ENCODE measurements around the gene FABP7. TPM values are rescaled to one million over a fixed set of nuclear protein-coding genes. Genes with fewer than 3 reads are reported as not detected.

The FABP7 gene
- total RNA-seq, 2 experiments from 2014 or later, result not detected

GRCh38 chr6:122801397-122801796, 21.9 kb downstream of the FABP7 start:
- DNase-seq, result no peak
- peaks cover 3% of the 10 kb centered on the region for H3K27me3 Mint-ChIP-seq (ENCODE audit: low read depth)
- intact Hi-C loops (cut with micrococcal nuclease), result no loop called here
- CTCF ChIA-PET, result interaction anchor here (0.7 to 0.9 kb wide), 2 partner anchors 12 to 80 kb away, joined by 3 read pairs; partner anchors contain the start of gene SMPDL3A
- no peak overlapping the region for H3K27ac Mint-ChIP-seq
- H3K4me3 Mint-ChIP-seq, result no peak overlapping the region
- H3K9me3 Mint-ChIP-seq, result no peaks in the 10 kb centered on the region
- no peaks in the 10 kb centered on the region for H3K36me3 Mint-ChIP-seq (ENCODE audit: low read depth)
- peaks cover 5% of the 10 kb centered on the region for H3K4me1 Mint-ChIP-seq (ENCODE audit: low read depth)

GRCh38 chr6:122803171-122803661, 23.7 kb downstream of the FABP7 start:
- Mint-ChIP-seq H3K4me3 (no peak overlapping the region), H3K9me3 (no peaks in the 10 kb centered on the region), H3K36me3 (ENCODE audit: low read depth) (no peaks in the 10 kb centered on the region), H3K27ac (no peak overlapping the region), H3K4me1 (ENCODE audit: low read depth) (no peaks in the 10 kb centered on the region), H3K27me3 (ENCODE audit: low read depth) (peaks cover 1% of the 10 kb centered on the region)
- intact Hi-C loops (cut with micrococcal nuclease), result no loop called here
- DNase-seq, result no peak
- CTCF ChIA-PET, result no interaction called here

- Mint-ChIP-seq H3K36me3 (ENCODE audit: low read depth) (no peaks in the 10 kb centered on the region), H3K4me3 (no peak overlapping the region), H3K27me3 (ENCODE audit: low read depth) (no peaks in the 10 kb centered on the region), H3K4me1 (ENCODE audit: low read depth) (no peaks in the 10 kb centered on the region), H3K9me3 (no peaks in the 10 kb centered on the region), H3K27ac (no peak overlapping the region)
- intact Hi-C loops (cut with micrococcal nuclease), result no loop called here
- no peak for DNase-seq
- CTCF ChIA-PET, result no interaction called here
These were observed 25.5 kb downstream of the FABP7 start for GRCh38 chr6:122804962-122805485.

GRCh38 chr6:122806291-122806690, 26.8 kb downstream of the FABP7 start:
- DNase-seq, result no peak
- Mint-ChIP-seq H3K4me3 (no peak overlapping the region), H3K27ac (no peak overlapping the region), H3K36me3 (ENCODE audit: low read depth) (no peaks in the 10 kb centered on the region), H3K4me1 (ENCODE audit: low read depth) (no peaks in the 10 kb centered on the region), H3K27me3 (ENCODE audit: low read depth) (no peaks in the 10 kb centered on the region), H3K9me3 (no peaks in the 10 kb centered on the region)
- CTCF ChIA-PET, result interaction anchor here (0.7 to 1.9 kb wide), 2 partner anchors 8 to 33 kb away, joined by 3 to 8 read pairs; no protein-coding TSS in a partner anchor
- intact Hi-C loops (cut with micrococcal nuclease), result no loop called here

GRCh38 chr6:122808121-122808885, 28.8 kb downstream of the FABP7 start:
- Mint-ChIP-seq H3K36me3 (ENCODE audit: low read depth) (no peaks in the 10 kb centered on the region), H3K4me3 (no peak overlapping the region), H3K27ac (no peak overlapping the region), H3K27me3 (ENCODE audit: low read depth) (no peaks in the 10 kb centered on the region), H3K4me1 (ENCODE audit: low read depth) (no peaks in the 10 kb centered on the region), H3K9me3 (no peaks in the 10 kb centered on the region)
- intact Hi-C loops (cut with micrococcal nuclease), result no loop called here
- CTCF ChIA-PET, result interaction anchor here (0.5 kb wide), 1 partner anchor 1026 kb away, joined by 3 read pairs; no protein-coding TSS in a partner anchor
- DNase-seq, result no peak

- H3K4me3 Mint-ChIP-seq, result no peak overlapping the region
- no peaks in the 10 kb centered on the region for H3K36me3 Mint-ChIP-seq (ENCODE audit: low read depth)
- H3K4me1 Mint-ChIP-seq (ENCODE audit: low read depth), result no peaks in the 10 kb centered on the region
- no peaks in the 10 kb centered on the region for H3K9me3 Mint-ChIP-seq
- CTCF ChIA-PET, result interaction anchor here (0.5 kb wide), 1 partner anchor 1025 kb away, joined by 3 read pairs; no protein-coding TSS in a partner anchor
- DNase-seq, result no peak
- H3K27ac Mint-ChIP-seq, result no peak overlapping the region
- intact Hi-C loops (cut with micrococcal nuclease), result no loop called here
- no peaks in the 10 kb centered on the region for H3K27me3 Mint-ChIP-seq (ENCODE audit: low read depth)
These were observed 29.5 kb downstream of the FABP7 start for GRCh38 chr6:122809001-122809400.

- H3K9me3 Mint-ChIP-seq, result no peaks in the 10 kb centered on the region
- CTCF ChIA-PET, result interaction anchor here (0.7 kb wide), 1 partner anchor 540 kb away, joined by 3 read pairs; no protein-coding TSS in a partner anchor
- no peak overlapping the region for H3K27ac Mint-ChIP-seq
- no peaks in the 10 kb centered on the region for H3K27me3 Mint-ChIP-seq (ENCODE audit: low read depth)
- no peaks in the 10 kb centered on the region for H3K36me3 Mint-ChIP-seq (ENCODE audit: low read depth)
- no peak for DNase-seq
- no peak overlapping the region for H3K4me3 Mint-ChIP-seq
- intact Hi-C loops (cut with micrococcal nuclease), result no loop called here
- no peaks in the 10 kb centered on the region for H3K4me1 Mint-ChIP-seq (ENCODE audit: low read depth)
These were observed 30.2 kb downstream of the FABP7 start for GRCh38 chr6:122809691-122810090.

- no peak for DNase-seq
- no peaks in the 10 kb centered on the region for H3K27me3 Mint-ChIP-seq (ENCODE audit: low read depth)
- H3K4me1 Mint-ChIP-seq (ENCODE audit: low read depth), result no peaks in the 10 kb centered on the region
- CTCF ChIA-PET, result interaction anchor here (0.7 kb wide), 1 partner anchor 540 kb away, joined by 3 read pairs; no protein-coding TSS in a partner anchor
- H3K36me3 Mint-ChIP-seq (ENCODE audit: low read depth), result no peaks in the 10 kb centered on the region
- H3K4me3 Mint-ChIP-seq, result no peak overlapping the region
- H3K27ac Mint-ChIP-seq, result no peak overlapping the region
- H3K9me3 Mint-ChIP-seq, result no peaks in the 10 kb centered on the region
- intact Hi-C loops (cut with micrococcal nuclease), result no loop called here
These were observed 30.7 kb downstream of the FABP7 start for GRCh38 chr6:122810189-122810588.

GRCh38 chr6:122817358-122817757, 37.8 kb downstream of the FABP7 start:
- intact Hi-C loops (cut with micrococcal nuclease), result no loop called here

GRCh38 chr6:122817766-122818165, 38.2 kb downstream of the FABP7 start:
- no peaks in the 10 kb centered on the region for H3K9me3 Mint-ChIP-seq
- peaks cover 2% of the 10 kb centered on the region for H3K27me3 Mint-ChIP-seq (ENCODE audit: low read depth)
- intact Hi-C loops (cut with micrococcal nuclease), result no loop called here
- DNase-seq, result no peak
- no peaks in the 10 kb centered on the region for H3K36me3 Mint-ChIP-seq (ENCODE audit: low read depth)
- H3K4me3 Mint-ChIP-seq, result no peak overlapping the region
- CTCF ChIA-PET, result no interaction called here
- H3K27ac Mint-ChIP-seq, result no peak overlapping the region
- H3K4me1 Mint-ChIP-seq (ENCODE audit: low read depth), result no peaks in the 10 kb centered on the region

More at GRCh38 chr6:122817358-122817757, 37.8 kb downstream of the FABP7 start:
- Mint-ChIP-seq H3K36me3 (ENCODE audit: low read depth) (no peaks in the 10 kb centered on the region), H3K27ac (no peak overlapping the region), H3K9me3 (no peaks in the 10 kb centered on the region), H3K4me3 (no peak overlapping the region), H3K4me1 (ENCODE audit: low read depth) (no peaks in the 10 kb centered on the region), H3K27me3 (ENCODE audit: low read depth) (peaks cover 2% of the 10 kb centered on the region)
- CTCF ChIA-PET, result no interaction called here
- DNase-seq, result no peak

GRCh38 chr6:122818866-122819265, 39.4 kb downstream of the FABP7 start:
- DNase-seq, result no peak
- intact Hi-C loops (cut with micrococcal nuclease), result no loop called here
- CTCF ChIA-PET, result interaction anchor here (0.6 kb wide), 1 partner anchor 88 kb away, joined by 3 read pairs; no protein-coding TSS in a partner anchor
- peaks cover 2% of the 10 kb centered on the region for H3K27me3 Mint-ChIP-seq (ENCODE audit: low read depth)
- no peaks in the 10 kb centered on the region for H3K9me3 Mint-ChIP-seq
- H3K27ac Mint-ChIP-seq, result no peak overlapping the region
- no peak overlapping the region for H3K4me3 Mint-ChIP-seq
- H3K36me3 Mint-ChIP-seq (ENCODE audit: low read depth), result no peaks in the 10 kb centered on the region
- no peaks in the 10 kb centered on the region for H3K4me1 Mint-ChIP-seq (ENCODE audit: low read depth)

- no peak overlapping the region for H3K27ac Mint-ChIP-seq
- intact Hi-C loops (cut with micrococcal nuclease), result no loop called here
- no peaks in the 10 kb centered on the region for H3K4me1 Mint-ChIP-seq (ENCODE audit: low read depth)
- no peaks in the 10 kb centered on the region for H3K9me3 Mint-ChIP-seq
- H3K27me3 Mint-ChIP-seq (ENCODE audit: low read depth), result peaks cover 2% of the 10 kb centered on the region
- H3K36me3 Mint-ChIP-seq (ENCODE audit: low read depth), result no peaks in the 10 kb centered on the region
- no peak for DNase-seq
- CTCF ChIA-PET, result no interaction called here
- no peak overlapping the region for H3K4me3 Mint-ChIP-seq
These were observed 41.6 kb downstream of the FABP7 start for GRCh38 chr6:122821095-122821494.

GRCh38 chr6:122825163-122825562, 45.6 kb downstream of the FABP7 start:
- H3K27me3 Mint-ChIP-seq (ENCODE audit: low read depth), result no peaks in the 10 kb centered on the region
- CTCF ChIA-PET, result no interaction called here
- intact Hi-C loops (cut with micrococcal nuclease), result no loop called here
- no peak overlapping the region for H3K27ac Mint-ChIP-seq
- H3K9me3 Mint-ChIP-seq, result no peaks in the 10 kb centered on the region
- no peak overlapping the region for H3K4me3 Mint-ChIP-seq
- no peaks in the 10 kb centered on the region for H3K4me1 Mint-ChIP-seq (ENCODE audit: low read depth)
- H3K36me3 Mint-ChIP-seq (ENCODE audit: low read depth), result no peaks in the 10 kb centered on the region
- DNase-seq, result no peak
